ENCODE data around the gene NUMA1.

The NUMA1 gene

GRCh38 chr11:72120930-72121329 lies 40.6 kb upstream of the NUMA1 start:
- TF ChIP-seq, protein P1, sequence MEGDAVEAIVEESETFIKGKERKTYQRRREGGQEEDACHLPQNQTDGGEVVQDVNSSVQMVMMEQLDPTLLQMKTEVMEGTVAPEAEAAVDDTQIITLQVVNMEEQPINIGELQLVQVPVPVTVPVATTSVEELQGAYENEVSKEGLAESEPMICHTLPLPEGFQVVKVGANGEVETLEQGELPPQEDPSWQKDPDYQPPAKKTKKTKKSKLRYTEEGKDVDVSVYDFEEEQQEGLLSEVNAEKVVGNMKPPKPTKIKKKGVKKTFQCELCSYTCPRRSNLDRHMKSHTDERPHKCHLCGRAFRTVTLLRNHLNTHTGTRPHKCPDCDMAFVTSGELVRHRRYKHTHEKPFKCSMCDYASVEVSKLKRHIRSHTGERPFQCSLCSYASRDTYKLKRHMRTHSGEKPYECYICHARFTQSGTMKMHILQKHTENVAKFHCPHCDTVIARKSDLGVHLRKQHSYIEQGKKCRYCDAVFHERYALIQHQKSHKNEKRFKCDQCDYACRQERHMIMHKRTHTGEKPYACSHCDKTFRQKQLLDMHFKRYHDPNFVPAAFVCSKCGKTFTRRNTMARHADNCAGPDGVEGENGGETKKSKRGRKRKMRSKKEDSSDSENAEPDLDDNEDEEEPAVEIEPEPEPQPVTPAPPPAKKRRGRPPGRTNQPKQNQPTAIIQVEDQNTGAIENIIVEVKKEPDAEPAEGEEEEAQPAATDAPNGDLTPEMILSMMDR (conservative IDR thresholded peaks at IDR 0.05; ENCODE audit: low read depth, low read length): no peak
- H3K4me3 ChIP-seq (ENCODE audit: low read length): no peak overlapping the region
- DNase-seq (ENCODE audit: low read depth): no peak

GRCh38 chr11:72119198-72119597 lies 38.9 kb upstream of the NUMA1 start:
- no peak for DNase-seq (ENCODE audit: low read depth)
- H3K4me3 ChIP-seq (ENCODE audit: low read length): no peak overlapping the region
- TF ChIP-seq, protein P1 (conservative IDR thresholded peaks at IDR 0.05; ENCODE audit: low read depth, low read length): no peak

DNA sequence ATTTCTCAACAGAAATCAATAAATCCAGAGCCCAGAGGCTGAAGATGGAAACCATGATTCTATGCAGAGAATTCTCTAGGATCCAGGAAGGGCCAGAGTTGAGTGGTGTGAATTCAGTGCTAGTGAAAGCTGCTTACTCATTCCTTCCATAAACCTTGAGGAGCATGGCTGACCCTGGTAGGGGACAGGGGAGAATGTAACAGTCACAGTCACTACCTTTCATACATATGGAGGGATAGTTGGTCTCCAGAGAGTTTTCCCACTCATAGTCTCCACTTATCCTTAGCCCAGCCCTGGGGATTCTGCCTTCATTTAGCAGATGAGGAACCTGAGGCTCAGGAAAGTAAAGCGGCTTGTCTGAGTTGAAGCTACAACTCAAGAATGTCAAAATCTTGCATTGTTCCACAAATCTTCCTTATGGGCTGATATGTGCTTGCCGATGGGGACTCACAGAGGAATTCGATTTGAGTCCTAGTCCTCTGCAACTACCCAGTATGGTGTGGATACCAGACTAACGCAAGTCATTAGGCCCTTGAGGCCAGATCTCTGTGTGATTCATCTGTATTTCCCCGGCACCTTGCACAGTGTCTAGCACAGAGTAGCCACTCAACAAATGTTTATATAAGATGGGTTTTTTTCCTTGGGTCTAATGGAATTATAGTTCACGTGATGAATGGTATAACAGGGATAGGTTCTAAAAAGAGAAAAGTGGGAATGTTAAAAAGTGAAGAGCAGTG lies 35.8 kb upstream of the NUMA1 start:
- TF ChIP-seq, protein P1 (conservative IDR thresholded peaks at IDR 0.05; ENCODE audit: low read depth, low read length): no peak
- DNase-seq (ENCODE audit: low read depth): no peak
- H3K4me3 ChIP-seq (ENCODE audit: low read length): no peak overlapping the region

- DNase-seq (ENCODE audit: low read depth): no peak
- TF ChIP-seq, protein P1 (conservative IDR thresholded peaks at IDR 0.05; ENCODE audit: low read depth, low read length): no peak
- no peak overlapping the region for H3K4me3 ChIP-seq (ENCODE audit: low read length)
These were observed 34.2 kb upstream of the NUMA1 start for GRCh38 chr11:72114570-72114969.

DNA sequence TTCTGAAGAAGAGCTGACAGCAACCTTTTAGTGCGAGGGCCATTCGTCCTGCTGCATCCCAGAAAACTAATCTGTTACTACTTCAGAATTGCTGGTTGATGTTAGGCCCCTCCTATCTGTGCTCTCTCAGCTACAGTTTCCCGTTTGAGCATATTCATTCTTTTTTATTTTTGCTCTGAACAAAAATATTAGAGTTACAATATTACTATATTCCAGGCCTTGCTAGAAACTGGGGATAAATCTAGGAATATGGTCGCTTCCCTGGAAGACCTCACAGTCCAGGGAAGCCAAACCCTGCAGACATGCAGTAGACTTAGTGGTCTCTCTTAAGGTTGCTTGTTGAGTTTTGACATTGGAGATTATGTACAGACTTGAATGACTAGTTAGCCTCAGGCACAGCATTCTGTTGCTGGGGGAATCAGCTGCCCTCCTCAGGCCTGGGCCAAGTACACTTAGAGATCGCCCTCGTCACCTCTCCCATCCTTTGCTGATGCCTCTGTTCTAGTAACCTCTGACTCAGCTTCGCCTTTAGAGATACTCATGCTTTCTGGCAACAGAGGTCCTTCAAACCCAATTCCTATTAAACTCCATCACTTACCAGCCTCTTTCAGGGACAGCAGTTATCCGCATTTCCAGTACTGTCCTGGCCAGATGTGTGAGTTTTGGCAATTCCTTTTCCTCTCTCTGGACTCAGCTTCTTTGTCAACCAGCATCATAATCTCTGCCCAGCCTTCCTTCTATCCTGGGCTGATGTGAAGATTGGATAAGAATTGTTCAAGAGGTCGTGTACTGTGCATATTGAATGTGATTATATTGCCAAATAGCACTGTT lies 32.9 kb upstream of the NUMA1 start:
- DNase-seq (ENCODE audit: low read depth): no peak
- peak overlapping the region; percentile 89 for H3K4me3 ChIP-seq (ENCODE audit: low read length)
- TF ChIP-seq, protein P1 (conservative IDR thresholded peaks at IDR 0.05; ENCODE audit: low read depth, low read length): no peak

- peak within 1 kb of the TSS; percentile 89 for H3K4me3 ChIP-seq (ENCODE audit: low read length)
- DNase-seq (ENCODE audit: low read depth): peak; percentile 99
- TF ChIP-seq, protein P1 (conservative IDR thresholded peaks at IDR 0.05; ENCODE audit: low read depth, low read length): no peak
These were observed 32.0 kb upstream of the NUMA1 start, which contains the start of gene ANAPC15 for GRCh38 chr11:72112143-72112977. Gene ANAPC15 (minus strand): TSS chr11:72112695. CDS start chr11:72111276, 1,419 bp downstream.
